GM21619 (cell line): ENCODE data around the gene ASB6.

ENCODE experiments used
- ATAC-seq: cut with Tn5 transposase; IDR thresholded peaks from one replicate; pipeline ENCODE4 v1.9.1; 2021; ENCODE audit not compliant: unreplicated experiment

Gene ASB6

GRCh38 chr9:129587487-129588262 lies 54.3 kb downstream of the ASB6 start:
- ATAC-seq = no peak

GRCh38 chr9:129586685-129587084 lies 55.3 kb downstream of the ASB6 start:
- ATAC-seq = no peak

- no peak for ATAC-seq
Observed at GRCh38 chr9:129586245-129586644, 55.7 kb downstream of the ASB6 start.

- ATAC-seq = no peak
Observed at GRCh38 chr9:129585352-129585751, 56.6 kb downstream of the ASB6 start.
